ENCODE data around the gene OTOA.
"Not testable (repeated sequence)": the region's sequence is repeated elsewhere in the genome, so short reads cannot be mapped to it uniquely, and the experiment has no call there.

The OTOA gene

GRCh38 chr16:21708533-21709115 lies 44.9 kb downstream of the OTOA start:
- Histone ChIP-seq H3K27ac (ENCODE audit: low read depth, low read length) (no peak overlapping the region), H3K9ac (ENCODE audit: low read length in 5 of 5) (peak overlapping the region in 1 of 5 donors; percentile 41), H3K4me1 (ENCODE audit: control insufficient read depth in 5 of 5, insufficient read depth in 5 of 5, low read length in 5 of 5) (peaks cover 0 to 3% (median 3%) of the 10 kb centered on the region in 5 donors), H3K4me3 (ENCODE audit: low read depth in 1 of 5, low read length in 5 of 5) (peak overlapping the region in 1 of 5 donors; percentile 14), H3K27me3 (ENCODE audit: control insufficient read depth in 5 of 5, insufficient read depth in 4 of 5, low read length in 5 of 5) (peaks cover 0 to 3% (median 2%) of the 10 kb centered on the region in 5 donors), H3K36me3 (ENCODE audit: control insufficient read depth in 5 of 5, insufficient read depth in 5 of 5, low read length in 5 of 5) (no peaks in the 10 kb centered on the region), H3K9me3 (ENCODE audit: control insufficient read depth in 5 of 5, low read length in 5 of 5) (no peaks in the 10 kb centered on the region)

GRCh38 chr16:21710938-21711337 lies 47.2 kb downstream of the OTOA start:
- Histone ChIP-seq H3K36me3 (ENCODE audit: control insufficient read depth in 5 of 5, insufficient read depth in 5 of 5, low read length in 5 of 5) (no peaks in the 10 kb centered on the region), H3K9ac (ENCODE audit: low read length in 5 of 5) (no peak overlapping the region), H3K27ac (ENCODE audit: low read depth, low read length) (no peak overlapping the region), H3K27me3 (ENCODE audit: control insufficient read depth in 5 of 5, insufficient read depth in 4 of 5, low read length in 5 of 5) (peaks cover 0 to 3% (median 2%) of the 10 kb centered on the region in 5 donors), H3K4me1 (ENCODE audit: control insufficient read depth in 5 of 5, insufficient read depth in 5 of 5, low read length in 5 of 5) (peaks cover 0 to 3% (median 3%) of the 10 kb centered on the region in 5 donors), H3K4me3 (ENCODE audit: low read depth in 1 of 5, low read length in 5 of 5) (no peak overlapping the region), H3K9me3 (ENCODE audit: control insufficient read depth in 5 of 5, low read length in 5 of 5) (no peaks in the 10 kb centered on the region)

GRCh38 chr16:21713549-21714368 lies 50.0 kb downstream of the OTOA start:
- Histone ChIP-seq H3K4me1 (ENCODE audit: control insufficient read depth in 5 of 5, insufficient read depth in 5 of 5, low read length in 5 of 5) (no peaks in the 10 kb centered on the region), H3K9ac (ENCODE audit: low read length in 5 of 5) (no peak overlapping the region), H3K4me3 (ENCODE audit: low read depth in 1 of 5, low read length in 5 of 5) (no peak overlapping the region), H3K36me3 (ENCODE audit: control insufficient read depth in 5 of 5, insufficient read depth in 5 of 5, low read length in 5 of 5) (no peaks in the 10 kb centered on the region), H3K27me3 (ENCODE audit: control insufficient read depth in 5 of 5, insufficient read depth in 4 of 5, low read length in 5 of 5) (peaks cover 0 to 3% (median 0%) of the 10 kb centered on the region in 5 donors), H3K9me3 (ENCODE audit: control insufficient read depth in 5 of 5, low read length in 5 of 5) (no peaks in the 10 kb centered on the region), H3K27ac (ENCODE audit: low read depth, low read length) (no peak overlapping the region)

GRCh38 chr16:21714369-21714618 lies 50.5 kb downstream of the OTOA start:
- not testable (repeated sequence) for H3K4me1 ChIP-seq (ENCODE audit: control insufficient read depth in 5 of 5, insufficient read depth in 5 of 5, low read length in 5 of 5); H3K4me3 ChIP-seq (ENCODE audit: low read depth in 1 of 5, low read length in 5 of 5); H3K27ac ChIP-seq (ENCODE audit: low read depth, low read length)

GRCh38 chr16:21717608-21718007 lies 53.8 kb downstream of the OTOA start:
- H3K27me3 ChIP-seq (ENCODE audit: control insufficient read depth in 5 of 5, insufficient read depth in 4 of 5, low read length in 5 of 5) = peaks cover 0 to 2% (median 0%) of the 10 kb centered on the region in 5 donors
- H3K9ac ChIP-seq (ENCODE audit: low read length in 5 of 5) = no peak overlapping the region
- H3K4me1 ChIP-seq (ENCODE audit: control insufficient read depth in 5 of 5, insufficient read depth in 5 of 5, low read length in 5 of 5) = peaks cover 0 to 2% (median 0%) of the 10 kb centered on the region in 5 donors
- no peak overlapping the region for H3K4me3 ChIP-seq (ENCODE audit: low read depth in 1 of 5, low read length in 5 of 5)
- H3K27ac ChIP-seq (ENCODE audit: low read depth, low read length) = no peak overlapping the region
- H3K9me3 ChIP-seq (ENCODE audit: control insufficient read depth in 5 of 5, low read length in 5 of 5) = no peaks in the 10 kb centered on the region
- H3K36me3 ChIP-seq (ENCODE audit: control insufficient read depth in 5 of 5, insufficient read depth in 5 of 5, low read length in 5 of 5) = no peaks in the 10 kb centered on the region

More at GRCh38 chr16:21714369-21714618, 50.5 kb downstream of the OTOA start:
- not testable (repeated sequence) for H3K9me3 ChIP-seq (ENCODE audit: control insufficient read depth in 5 of 5, low read length in 5 of 5); H3K9ac ChIP-seq (ENCODE audit: low read length in 5 of 5); H3K36me3 ChIP-seq (ENCODE audit: control insufficient read depth in 5 of 5, insufficient read depth in 5 of 5, low read length in 5 of 5); H3K27me3 ChIP-seq (ENCODE audit: control insufficient read depth in 5 of 5, insufficient read depth in 4 of 5, low read length in 5 of 5)

GRCh38 chr16:21719283-21719682 lies 55.5 kb downstream of the OTOA start:
- H3K27ac ChIP-seq (ENCODE audit: low read depth, low read length) = no peak overlapping the region
- no peaks in the 10 kb centered on the region for H3K9me3 ChIP-seq (ENCODE audit: control insufficient read depth in 5 of 5, low read length in 5 of 5)
- H3K4me3 ChIP-seq (ENCODE audit: low read depth in 1 of 5, low read length in 5 of 5) = no peak overlapping the region
- H3K27me3 ChIP-seq (ENCODE audit: control insufficient read depth in 5 of 5, insufficient read depth in 4 of 5, low read length in 5 of 5) = peaks cover 0 to 2% (median 0%) of the 10 kb centered on the region in 5 donors
- no peaks in the 10 kb centered on the region for H3K36me3 ChIP-seq (ENCODE audit: control insufficient read depth in 5 of 5, insufficient read depth in 5 of 5, low read length in 5 of 5)
- no peak overlapping the region for H3K9ac ChIP-seq (ENCODE audit: low read length in 5 of 5)
- peaks cover 0 to 2% (median 0%) of the 10 kb centered on the region in 5 donors for H3K4me1 ChIP-seq (ENCODE audit: control insufficient read depth in 5 of 5, insufficient read depth in 5 of 5, low read length in 5 of 5)

- no peak overlapping the region for H3K4me3 ChIP-seq (ENCODE audit: low read depth in 1 of 5, low read length in 5 of 5)
- H3K9ac ChIP-seq (ENCODE audit: low read length in 5 of 5) = no peak overlapping the region
- peaks cover 0 to 2% (median 0%) of the 10 kb centered on the region in 5 donors for H3K27me3 ChIP-seq (ENCODE audit: control insufficient read depth in 5 of 5, insufficient read depth in 4 of 5, low read length in 5 of 5)
- peaks cover 0 to 2% (median 0%) of the 10 kb centered on the region in 5 donors for H3K4me1 ChIP-seq (ENCODE audit: control insufficient read depth in 5 of 5, insufficient read depth in 5 of 5, low read length in 5 of 5)
- no peaks in the 10 kb centered on the region for H3K36me3 ChIP-seq (ENCODE audit: control insufficient read depth in 5 of 5, insufficient read depth in 5 of 5, low read length in 5 of 5)
- H3K27ac ChIP-seq (ENCODE audit: low read depth, low read length) = no peak overlapping the region
- no peaks in the 10 kb centered on the region for H3K9me3 ChIP-seq (ENCODE audit: control insufficient read depth in 5 of 5, low read length in 5 of 5)
These were observed 56.8 kb downstream of the OTOA start for GRCh38 chr16:21720533-21720932.

GRCh38 chr16:21722771-21723455 lies 59.1 kb downstream of the OTOA start:
- Histone ChIP-seq H3K4me3 (ENCODE audit: low read depth in 1 of 5, low read length in 5 of 5) (no peak overlapping the region), H3K9me3 (ENCODE audit: control insufficient read depth in 5 of 5, low read length in 5 of 5) (no peaks in the 10 kb centered on the region), H3K9ac (ENCODE audit: low read length in 5 of 5) (no peak overlapping the region), H3K27ac (ENCODE audit: low read depth, low read length) (no peak overlapping the region), H3K4me1 (ENCODE audit: control insufficient read depth in 5 of 5, insufficient read depth in 5 of 5, low read length in 5 of 5) (peaks cover 0 to 3% (median 0%) of the 10 kb centered on the region in 5 donors), H3K27me3 (ENCODE audit: control insufficient read depth in 5 of 5, insufficient read depth in 4 of 5, low read length in 5 of 5) (peaks cover 0 to 3% (median 0%) of the 10 kb centered on the region in 5 donors), H3K36me3 (ENCODE audit: control insufficient read depth in 5 of 5, insufficient read depth in 5 of 5, low read length in 5 of 5) (no peaks in the 10 kb centered on the region)

GRCh38 chr16:21723532-21723931 lies 59.8 kb downstream of the OTOA start:
- peaks cover 0 to 3% (median 0%) of the 10 kb centered on the region in 5 donors for H3K27me3 ChIP-seq (ENCODE audit: control insufficient read depth in 5 of 5, insufficient read depth in 4 of 5, low read length in 5 of 5)
- H3K9me3 ChIP-seq (ENCODE audit: control insufficient read depth in 5 of 5, low read length in 5 of 5) = no peaks in the 10 kb centered on the region
- no peaks in the 10 kb centered on the region for H3K36me3 ChIP-seq (ENCODE audit: control insufficient read depth in 5 of 5, insufficient read depth in 5 of 5, low read length in 5 of 5)
- H3K4me3 ChIP-seq (ENCODE audit: low read depth in 1 of 5, low read length in 5 of 5) = no peak overlapping the region
- no peak overlapping the region for H3K9ac ChIP-seq (ENCODE audit: low read length in 5 of 5)
- no peak overlapping the region for H3K27ac ChIP-seq (ENCODE audit: low read depth, low read length)
- H3K4me1 ChIP-seq (ENCODE audit: control insufficient read depth in 5 of 5, insufficient read depth in 5 of 5, low read length in 5 of 5) = peaks cover 0 to 3% (median 0%) of the 10 kb centered on the region in 5 donors

- Histone ChIP-seq H3K27me3 (ENCODE audit: control insufficient read depth in 5 of 5, insufficient read depth in 4 of 5, low read length in 5 of 5) (peaks cover 0 to 3% (median 0%) of the 10 kb centered on the region in 5 donors), H3K9ac (ENCODE audit: low read length in 5 of 5) (no peak overlapping the region), H3K4me3 (ENCODE audit: low read depth in 1 of 5, low read length in 5 of 5) (no peak overlapping the region), H3K4me1 (ENCODE audit: control insufficient read depth in 5 of 5, insufficient read depth in 5 of 5, low read length in 5 of 5) (peaks cover 0 to 3% (median 0%) of the 10 kb centered on the region in 5 donors), H3K9me3 (ENCODE audit: control insufficient read depth in 5 of 5, low read length in 5 of 5) (no peaks in the 10 kb centered on the region), H3K27ac (ENCODE audit: low read depth, low read length) (no peak overlapping the region), H3K36me3 (ENCODE audit: control insufficient read depth in 5 of 5, insufficient read depth in 5 of 5, low read length in 5 of 5) (no peaks in the 10 kb centered on the region)
These were observed 63.6 kb downstream of the OTOA start for GRCh38 chr16:21727344-21727743.

All from subcutaneous abdominal adipose tissue (tissue), 5 donors.